Peyer's patch (tissue), 4 donors: ENCODE data around the gene TREML1. TPM values are rescaled to one million over a fixed set of nuclear protein-coding genes. Genes with fewer than 3 reads are reported as not detected.
"Not testable (repeated sequence)": the region's sequence is repeated elsewhere in the genome, so short reads cannot be mapped to it uniquely, and the experiment has no call there.

Source experiments
- DNase-seq, 3 donors: peaks; one replicate each; pipeline ENCODE4 v3.0.0-alpha.2; 2017 to 2019
- H3K27ac ChIP-seq, 4 donors: fragments of 200-600 bp; sonication (generic); one replicate each; pipeline ENCODE4 v1.5.1; 2016 to 2019
- H3K27me3 ChIP-seq, 2 donors: fragments of 200-600 bp; sonication (generic); one replicate each; pipeline ENCODE4 v1.5.1; 2019
- H3K36me3 ChIP-seq, 3 donors: fragments of 200-600 bp; sonication (generic); one replicate each; pipeline ENCODE4 v1.5.1; 2016 to 2019
- H3K4me1 ChIP-seq, 4 donors: fragments of 200-600 bp; sonication (generic); one replicate each; pipeline ENCODE4 v1.5.1; 2016 to 2019
- H3K4me3 ChIP-seq, 4 donors: fragments of 200-600 bp; sonication (generic); 1 replicate in 3 of 4; 2 replicates in 1 of 4; pipeline ENCODE4 v1.5.1; 2016 to 2019; ENCODE audit warnings: mild to moderate bottlenecking in 1 of 4
- H3K9me3 ChIP-seq, 4 donors: fragments of 200-600 bp; sonication (generic); one replicate each; pipeline ENCODE4 v1.5.1; 2016 to 2019; ENCODE audit warnings: mild to moderate bottlenecking in 1 of 4
- POLR2A ChIP-seq, 2 donors: fragments of 450-650 bp; IDR thresholded peaks; one replicate each; pipeline ENCODE4 v1.5.1; 2017; ENCODE audit warnings: antibody characterized with exemption in 2 of 2, mild to moderate bottlenecking in 2 of 2, moderate library complexity in 2 of 2
- total RNA-seq, 4 donors: library from RNA; depleted of rRNA; stranded (reverse); fragments of >200 nt; gene quantifications; one replicate each; pipeline ENCODE4 v1.1.0, GENCODE V29; 2016
- TF ChIP-seq, protein P1 (sequence below), 6 experiments: fragments of 450-650 bp in 4 of 6; fragments of 200-600 bp in 2 of 6; sonication (generic) in 1 of 6; IDR thresholded peaks; one replicate each; pipeline ENCODE4 v1.5.1; 2017 to 2019; ENCODE audit warnings: antibody characterized with exemption in 6 of 6, mild to moderate bottlenecking in 3 of 6, moderate library complexity in 1 of 6

TREML1 gene
- total RNA-seq, 4 donors from 2014 or later: not detected

DNA sequence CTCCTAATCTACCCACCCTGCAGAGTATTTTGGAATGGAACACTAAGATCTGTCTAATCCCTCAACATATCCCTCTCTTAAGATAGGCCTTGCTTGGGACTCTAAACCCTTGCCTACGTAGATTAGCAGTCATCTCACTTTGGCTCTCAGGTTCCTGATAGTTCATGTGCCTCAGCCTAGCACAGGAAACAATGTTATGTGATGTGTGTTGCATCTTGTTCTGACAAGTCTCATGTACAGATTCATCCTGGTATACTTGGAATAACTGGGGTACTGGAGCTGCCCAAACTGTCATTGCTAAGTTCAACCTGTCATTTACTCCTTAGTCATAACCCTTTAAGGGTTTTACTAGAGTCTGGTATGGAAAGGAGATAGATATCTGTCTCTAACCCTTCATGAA is 34.1 kb downstream of the TREML1 start:
- Histone ChIP-seq H3K27me3 (no peaks in the 10 kb centered on the region), H3K27ac (no peak overlapping the region), H3K36me3 (peaks cover 0 to 5% (median 0%) of the 10 kb centered on the region in 3 donors), H3K4me3 (no peak overlapping the region), H3K9me3 (no peaks in the 10 kb centered on the region), H3K4me1 (no peaks in the 10 kb centered on the region)
- DNase-seq: no peak
- TF ChIP-seq, protein P1, sequence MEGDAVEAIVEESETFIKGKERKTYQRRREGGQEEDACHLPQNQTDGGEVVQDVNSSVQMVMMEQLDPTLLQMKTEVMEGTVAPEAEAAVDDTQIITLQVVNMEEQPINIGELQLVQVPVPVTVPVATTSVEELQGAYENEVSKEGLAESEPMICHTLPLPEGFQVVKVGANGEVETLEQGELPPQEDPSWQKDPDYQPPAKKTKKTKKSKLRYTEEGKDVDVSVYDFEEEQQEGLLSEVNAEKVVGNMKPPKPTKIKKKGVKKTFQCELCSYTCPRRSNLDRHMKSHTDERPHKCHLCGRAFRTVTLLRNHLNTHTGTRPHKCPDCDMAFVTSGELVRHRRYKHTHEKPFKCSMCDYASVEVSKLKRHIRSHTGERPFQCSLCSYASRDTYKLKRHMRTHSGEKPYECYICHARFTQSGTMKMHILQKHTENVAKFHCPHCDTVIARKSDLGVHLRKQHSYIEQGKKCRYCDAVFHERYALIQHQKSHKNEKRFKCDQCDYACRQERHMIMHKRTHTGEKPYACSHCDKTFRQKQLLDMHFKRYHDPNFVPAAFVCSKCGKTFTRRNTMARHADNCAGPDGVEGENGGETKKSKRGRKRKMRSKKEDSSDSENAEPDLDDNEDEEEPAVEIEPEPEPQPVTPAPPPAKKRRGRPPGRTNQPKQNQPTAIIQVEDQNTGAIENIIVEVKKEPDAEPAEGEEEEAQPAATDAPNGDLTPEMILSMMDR (IDR thresholded peaks at IDR 0.05): no peak
- TF ChIP-seq POLR2A (IDR thresholded peaks at IDR 0.05): no peak

DNA sequence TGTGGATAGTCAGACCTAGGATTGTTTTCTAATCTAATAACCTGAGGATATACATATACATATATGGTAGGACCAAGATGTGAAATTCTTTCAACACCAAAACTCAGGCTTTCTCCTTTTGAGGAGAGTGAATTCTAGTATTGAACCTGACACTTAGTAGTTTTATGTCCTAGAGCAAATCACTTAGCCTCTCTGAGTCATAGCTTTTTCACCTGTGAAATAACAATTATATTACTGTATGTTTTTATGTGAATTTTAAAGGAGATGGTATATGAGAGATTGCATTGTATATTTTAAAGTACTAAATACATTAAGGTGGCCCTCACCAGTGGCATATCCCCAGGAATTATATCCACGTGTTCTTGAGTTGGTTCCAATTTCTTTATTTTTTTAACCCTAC is 34.6 kb downstream of the TREML1 start:
- no peak overlapping the region for H3K27ac ChIP-seq
- H3K27me3 ChIP-seq: no peaks in the 10 kb centered on the region
- no peak overlapping the region for H3K4me3 ChIP-seq
- no peaks in the 10 kb centered on the region for H3K4me1 ChIP-seq
- no peak for DNase-seq
- TF ChIP-seq, protein P1 (IDR thresholded peaks at IDR 0.05): no peak
- TF ChIP-seq POLR2A (IDR thresholded peaks at IDR 0.05): no peak
- no peaks in the 10 kb centered on the region for H3K9me3 ChIP-seq
- H3K36me3 ChIP-seq: peaks cover 0 to 5% (median 0%) of the 10 kb centered on the region in 3 donors

DNA sequence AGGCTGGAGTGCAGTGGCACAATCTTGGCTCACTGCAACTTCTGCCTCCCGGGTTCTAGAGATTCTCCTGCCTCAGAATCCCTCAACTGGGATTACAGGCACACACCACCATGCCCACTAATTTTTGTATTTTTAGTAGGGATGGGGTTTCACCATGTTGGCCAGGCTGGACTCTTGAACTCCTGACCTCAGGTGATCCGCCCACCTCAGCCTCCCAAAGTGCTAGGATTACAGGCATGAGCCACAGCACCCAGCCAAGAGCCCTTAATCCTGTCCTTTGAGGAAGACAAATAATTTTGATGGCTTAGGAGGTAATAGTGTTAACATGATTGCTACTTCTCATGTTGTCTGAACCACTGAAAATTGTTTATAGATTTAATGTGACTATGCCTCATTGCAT is 39.1 kb downstream of the TREML1 start:
- not testable (repeated sequence) for DNase-seq, H3K27ac ChIP-seq, H3K4me3 ChIP-seq, H3K36me3 ChIP-seq, H3K27me3 ChIP-seq, H3K9me3 ChIP-seq, H3K4me1 ChIP-seq

DNA sequence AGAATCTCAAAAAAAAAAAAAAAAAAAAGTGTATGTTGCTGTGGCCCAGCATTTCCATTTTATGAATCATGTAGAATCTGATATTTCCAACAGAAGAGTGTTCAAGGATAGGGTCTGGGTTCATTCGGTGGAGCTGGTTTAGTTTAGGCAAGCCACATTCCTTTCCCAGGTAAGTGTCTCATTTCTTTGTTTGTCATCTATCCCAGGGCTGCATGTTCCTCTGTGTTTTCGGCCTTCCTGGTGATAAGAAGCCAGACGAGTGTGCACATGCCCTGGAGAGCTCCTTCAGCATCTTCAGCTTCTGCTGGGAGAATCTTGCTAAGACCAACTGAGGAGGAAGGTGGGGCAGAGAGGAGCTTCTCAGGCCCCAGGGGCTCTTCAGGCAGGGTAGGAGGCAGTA is 43.1 kb downstream of the TREML1 start:
- no peak for DNase-seq
- H3K27me3 ChIP-seq: no peaks in the 10 kb centered on the region
- no peak overlapping the region for H3K4me3 ChIP-seq
- H3K27ac ChIP-seq: no peak overlapping the region
- no peaks in the 10 kb centered on the region for H3K36me3 ChIP-seq
- TF ChIP-seq, protein P1 (IDR thresholded peaks at IDR 0.05): no peak
- no peak for TF ChIP-seq POLR2A (IDR thresholded peaks at IDR 0.05)
- H3K9me3 ChIP-seq: no peaks in the 10 kb centered on the region
- no peaks in the 10 kb centered on the region for H3K4me1 ChIP-seq

DNA sequence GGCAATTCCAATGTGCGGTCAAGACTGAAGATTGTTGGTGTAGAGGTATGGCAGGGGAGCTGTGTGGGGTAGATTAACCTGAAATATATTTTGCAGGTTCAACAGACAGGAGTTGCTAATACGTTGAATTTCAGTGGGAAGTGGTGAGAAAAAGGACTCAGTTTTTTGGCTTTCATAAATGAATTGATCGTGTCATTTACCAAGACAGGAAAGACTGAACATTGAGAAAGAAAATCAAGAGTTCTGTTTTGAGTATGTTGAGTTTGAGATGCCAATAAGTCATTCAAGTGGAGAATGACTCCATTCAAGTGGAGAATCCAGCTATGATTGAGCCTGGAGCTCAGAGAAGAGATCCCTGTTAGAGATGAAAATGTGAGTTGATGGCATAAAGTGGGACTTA is 50.3 kb downstream of the TREML1 start:
- TF ChIP-seq, protein P1 (IDR thresholded peaks at IDR 0.05): no peak
- no peak for TF ChIP-seq POLR2A (IDR thresholded peaks at IDR 0.05)
- no peak overlapping the region for H3K4me3 ChIP-seq
- H3K27ac ChIP-seq: no peak overlapping the region
- H3K27me3 ChIP-seq: no peaks in the 10 kb centered on the region
- H3K36me3 ChIP-seq: peaks cover 0 to 28% (median 0%) of the 10 kb centered on the region in 3 donors
- no peaks in the 10 kb centered on the region for H3K4me1 ChIP-seq
- no peak for DNase-seq
- H3K9me3 ChIP-seq: no peaks in the 10 kb centered on the region

DNA sequence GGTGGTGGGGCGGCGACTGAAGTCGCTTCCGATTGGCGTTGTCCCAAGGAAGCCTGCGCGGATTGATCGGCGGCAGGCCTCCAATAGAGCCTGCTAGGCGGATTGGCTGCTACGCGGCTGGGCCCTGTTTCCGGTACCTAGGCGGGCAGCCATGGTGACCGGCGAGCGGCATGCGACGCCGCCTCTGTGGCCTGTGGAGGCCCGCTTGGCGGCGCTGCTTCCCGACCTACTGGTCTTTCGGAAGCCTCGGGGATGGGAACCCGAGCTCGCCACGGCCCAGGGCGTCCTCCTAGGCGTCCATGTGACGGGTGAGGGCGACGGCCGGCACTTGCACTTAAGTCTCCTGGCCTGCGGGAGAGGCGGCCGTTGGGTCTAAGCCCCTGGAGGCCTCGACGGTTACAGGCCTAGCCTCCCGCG is 53.3 kb downstream of the TREML1 start:
- Histone ChIP-seq H3K4me3 (no peak overlapping the region), H3K9me3 (no peaks in the 10 kb centered on the region), H3K27ac (no peak overlapping the region), H3K36me3 (peaks cover 0 to 58% (median 0%) of the 10 kb centered on the region in 3 donors), H3K4me1 (no peaks in the 10 kb centered on the region), H3K27me3 (no peaks in the 10 kb centered on the region)
- TF ChIP-seq, protein P1 (IDR thresholded peaks at IDR 0.05): no peak
- no peak for TF ChIP-seq POLR2A (IDR thresholded peaks at IDR 0.05)
- no peak for DNase-seq

Other genes starting within 250 kb of the TREML1 start
- 10 to 100 TPM in 3 of 4 donors, 1 to 10 TPM in 1; 8.3 to 34.6 (median 28.4) TPM for gene UNC5CL, start 115.1 kb downstream of the TREML1 start, total RNA-seq
- not detected for gene TSPO2, start 111.9 kb downstream of the TREML1 start, total RNA-seq
- 1 to 10 TPM in 1 of 4 donors, not detected in 3; 1.1 TPM for gene APOBEC2, start 101.1 kb downstream of the TREML1 start, total RNA-seq
- 10 to 100 TPM; 33.3 to 49.5 (median 39.6) TPM for gene OARD1, start 82.0 kb downstream of the TREML1 start, total RNA-seq
- gene NFYA, start 81.4 kb downstream of the TREML1 start, total RNA-seq: 10 to 100 TPM; 22.9 to 27.5 (median 23.4) TPM
- gene TREM2, start 8.8 kb upstream of the TREML1 start, total RNA-seq: 1 to 10 TPM in 1 of 4 donors, not detected in 3; 1.2 TPM
- under 1 TPM in 1 of 4 donors, not detected in 3; 0.40 TPM for gene TREML2, start 46.8 kb upstream of the TREML1 start, total RNA-seq
- gene TREML4, start 74.0 kb upstream of the TREML1 start, total RNA-seq: not detected
- 1 to 10 TPM in 1 of 4 donors, not detected in 3; 2.1 TPM for gene TREM1, start 132.3 kb upstream of the TREML1 start, total RNA-seq
- gene NCR2, start 181.3 kb upstream of the TREML1 start, total RNA-seq: not detected